DMS53 (cell line): Measurements from ENCODE around the gene APOC1.

Experiments used
- DNase-seq: peaks from one replicate; lab custom pipeline; 2025; lab: John Stamatoyannopoulos, UW

APOC1 gene

DNA sequence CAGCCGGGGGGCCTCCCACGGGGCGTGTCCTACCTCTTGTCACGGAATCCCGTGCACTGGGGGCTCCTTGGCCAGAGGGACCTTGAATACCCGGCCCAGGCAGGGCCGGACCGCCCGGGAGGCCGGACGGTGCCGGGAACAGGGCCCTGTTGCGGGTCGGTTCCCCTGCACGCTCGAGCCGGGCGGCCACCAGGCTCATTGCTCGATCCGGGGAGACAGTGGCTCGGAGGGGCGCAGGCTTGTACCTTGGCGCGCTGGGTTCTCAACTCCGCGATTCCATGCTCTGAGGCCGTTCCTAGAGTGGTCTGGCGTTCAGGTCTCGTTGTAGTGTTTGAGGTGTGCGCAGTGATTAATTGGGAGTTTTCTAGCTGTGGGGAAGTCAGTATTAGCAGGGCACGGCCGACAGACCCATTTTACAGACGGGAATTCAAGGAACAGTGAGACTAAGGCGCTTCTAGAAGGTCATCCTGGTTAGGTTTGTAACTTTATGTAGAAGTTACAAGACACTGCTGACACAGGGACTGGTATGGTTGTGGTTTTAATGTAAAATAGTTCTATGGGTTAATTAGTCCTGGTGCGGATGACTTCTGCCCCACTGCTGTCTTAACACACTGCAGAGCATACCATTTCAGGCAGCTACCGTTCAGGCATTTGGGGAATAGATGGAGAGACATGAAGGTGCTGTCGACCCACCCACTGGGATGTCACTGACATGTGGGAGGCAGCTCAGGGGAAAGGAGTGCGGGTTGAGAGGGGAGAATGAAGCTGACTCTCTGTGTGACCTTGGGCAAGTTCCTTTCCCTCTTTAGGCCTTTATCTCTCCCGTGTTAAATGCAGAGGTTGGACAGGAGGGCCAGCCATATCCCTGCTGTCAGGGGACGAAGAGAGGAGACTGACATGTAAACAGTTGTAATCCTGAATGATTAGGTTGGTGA, 41.4 kb downstream of the APOC1 start:
- peak; percentile 54 for DNase-seq

DNA sequence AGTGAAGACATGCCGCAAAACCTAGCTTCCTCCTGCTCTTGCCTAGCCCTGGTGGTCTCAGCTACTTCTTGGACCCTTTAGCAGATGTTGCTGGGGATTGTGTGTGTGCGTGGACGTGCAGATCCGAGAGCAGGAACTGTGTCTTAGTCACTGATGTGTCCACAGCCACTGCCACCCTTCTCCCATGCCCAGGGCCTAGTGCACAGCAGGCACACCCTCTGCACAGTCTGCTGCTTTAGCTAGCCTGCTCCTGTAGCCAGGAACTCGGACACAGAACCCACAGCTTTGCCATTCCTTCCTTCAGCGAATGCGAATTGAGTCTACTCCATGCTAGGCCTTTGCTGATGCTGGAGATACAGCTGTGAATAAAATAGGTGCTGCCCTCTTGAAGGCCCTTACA, 43.1 kb downstream of the APOC1 start:
- DNase-seq: no peak

DNA sequence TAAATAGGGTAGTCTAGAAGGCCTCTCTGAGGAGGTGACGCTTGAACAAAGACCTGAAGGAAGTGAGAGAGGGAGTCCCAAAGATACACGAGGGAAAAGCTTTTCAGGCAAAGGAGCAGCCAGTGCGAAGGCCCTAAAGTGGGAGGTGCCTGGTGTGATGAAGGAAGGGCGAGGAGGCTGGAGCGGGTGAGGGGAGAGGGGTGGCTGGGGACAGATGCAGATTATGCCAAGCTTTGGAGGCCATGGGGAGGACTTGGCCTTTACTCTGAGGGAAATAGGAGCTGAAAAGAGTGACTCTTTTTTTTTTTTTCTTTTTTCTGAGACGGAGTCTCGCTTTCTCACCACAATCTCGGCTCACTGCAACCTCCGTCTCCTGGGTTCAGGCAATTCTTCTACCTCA, 43.7 kb downstream of the APOC1 start:
- no peak for DNase-seq

DNA sequence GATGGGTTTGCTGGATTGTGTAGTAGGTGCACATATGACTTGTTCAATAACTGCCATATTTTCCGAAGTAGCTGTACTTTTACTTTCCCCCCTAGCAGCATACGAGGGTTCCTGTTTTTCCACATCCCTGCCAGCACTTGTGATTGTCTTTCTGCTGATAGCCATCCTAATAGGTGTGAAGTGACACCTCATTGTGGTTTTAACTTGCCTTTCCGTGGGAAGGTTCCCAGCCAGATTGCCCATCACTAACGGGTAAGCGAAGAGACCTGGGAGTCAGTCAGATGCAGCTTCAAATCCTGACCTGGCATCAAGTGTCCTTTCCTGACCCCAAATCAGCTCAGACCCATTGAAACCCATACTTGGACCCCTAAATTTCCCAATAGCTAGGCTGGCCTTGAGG, 45.3 kb downstream of the APOC1 start:
- DNase-seq: no peak

DNA sequence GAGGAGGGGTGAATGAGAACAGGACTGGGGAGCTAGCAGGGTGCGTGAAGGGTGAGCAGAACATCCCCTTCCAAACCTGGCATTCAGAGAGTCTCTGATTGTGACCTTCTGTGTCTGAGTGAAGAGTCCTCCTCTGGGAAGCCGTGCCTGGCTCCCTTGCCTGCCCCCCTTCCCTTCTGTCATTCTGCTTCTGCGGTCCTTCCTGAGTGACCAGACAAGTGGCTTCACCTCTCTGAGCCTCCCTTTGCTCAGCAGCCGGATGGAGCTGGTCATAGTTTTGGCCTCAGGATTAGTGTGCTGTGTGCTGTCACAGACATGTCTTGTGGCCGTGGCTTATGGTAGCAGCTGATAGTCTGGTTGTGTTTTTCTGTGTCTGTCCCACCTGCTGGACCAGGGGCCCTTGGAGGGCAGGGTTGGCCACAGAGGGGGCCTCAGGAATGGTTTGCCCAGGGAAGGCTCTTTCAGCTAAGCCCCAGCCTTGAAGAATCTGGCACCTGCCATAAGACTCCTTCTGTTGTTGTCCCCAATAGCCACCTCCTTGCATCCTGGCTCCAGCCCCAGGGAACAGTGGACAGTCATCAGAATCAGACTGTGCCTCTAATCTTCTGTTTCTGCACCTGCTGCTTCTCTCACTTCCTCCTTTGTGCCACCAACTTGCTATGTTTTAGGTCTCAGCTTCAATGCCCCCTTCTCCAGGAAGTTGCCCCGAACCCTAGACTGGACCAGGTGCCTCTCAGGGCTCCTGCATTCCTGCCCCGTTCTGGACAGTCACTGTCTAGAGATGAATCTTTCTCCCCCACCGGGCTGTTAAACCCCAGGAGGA, 46.7 kb downstream of the APOC1 start:
- no peak for DNase-seq

DNA sequence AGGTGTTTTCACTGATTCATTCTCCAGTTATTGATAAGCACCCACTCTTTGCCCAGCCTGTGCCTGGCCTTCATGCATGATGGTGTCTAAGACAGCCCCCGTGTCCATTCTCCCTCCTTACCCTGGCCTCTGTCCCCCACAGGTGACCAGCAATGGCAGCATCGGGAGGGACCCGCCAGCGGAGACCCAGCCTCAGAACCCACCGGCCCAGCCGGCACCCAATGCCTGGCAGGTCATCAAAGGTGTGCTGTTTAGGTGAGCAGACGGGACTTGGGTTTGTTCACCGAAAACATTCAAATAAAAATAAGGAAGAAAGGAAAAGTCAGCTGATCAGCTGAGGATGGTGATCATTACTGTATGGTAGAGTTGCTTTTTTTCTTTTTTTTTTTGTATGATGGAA, 47.4 kb downstream of the APOC1 start:
- DNase-seq: no peak

DNA sequence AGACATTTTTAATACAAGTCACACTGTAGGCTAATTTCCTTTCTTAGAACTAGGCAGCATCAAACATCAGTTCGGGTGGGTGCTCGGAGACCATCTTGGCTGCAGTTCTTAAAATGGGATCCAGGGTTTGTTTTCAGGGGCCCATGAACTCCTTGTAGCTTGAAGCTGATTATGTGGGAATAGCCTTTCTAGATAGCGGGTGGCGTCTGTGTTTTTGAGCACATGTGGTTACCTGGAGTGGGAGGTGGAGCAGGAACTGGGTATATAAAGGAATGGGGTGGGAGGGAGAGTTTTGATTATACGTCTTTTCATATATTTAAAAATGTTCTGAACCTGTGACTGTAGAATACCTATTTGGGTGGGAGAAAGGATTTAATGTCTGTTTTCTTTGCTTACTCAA, 53.7 kb downstream of the APOC1 start:
- no peak for DNase-seq

DNA sequence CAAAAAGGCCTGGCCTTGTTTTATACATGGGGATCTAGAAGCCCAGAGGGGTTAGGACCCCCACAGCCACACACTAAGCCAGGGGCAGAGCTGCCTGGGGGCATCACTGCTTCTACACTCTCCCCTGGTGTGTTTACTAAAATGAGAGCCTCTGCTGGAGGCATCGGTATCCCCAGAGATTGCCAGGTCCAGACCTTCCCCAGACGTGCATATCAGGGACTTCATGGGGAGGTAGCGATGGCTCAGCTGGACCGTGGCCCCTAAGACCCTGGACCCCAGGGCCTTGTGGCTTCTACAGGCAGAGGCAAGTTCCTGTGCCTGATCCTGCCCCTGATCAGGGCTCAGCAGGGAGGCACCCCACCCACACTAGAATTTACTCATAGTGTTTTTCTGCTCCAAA, 54.3 kb downstream of the APOC1 start:
- no peak for DNase-seq
